ENCODE data around the gene TTPAL.

Gene TTPAL, protein sequence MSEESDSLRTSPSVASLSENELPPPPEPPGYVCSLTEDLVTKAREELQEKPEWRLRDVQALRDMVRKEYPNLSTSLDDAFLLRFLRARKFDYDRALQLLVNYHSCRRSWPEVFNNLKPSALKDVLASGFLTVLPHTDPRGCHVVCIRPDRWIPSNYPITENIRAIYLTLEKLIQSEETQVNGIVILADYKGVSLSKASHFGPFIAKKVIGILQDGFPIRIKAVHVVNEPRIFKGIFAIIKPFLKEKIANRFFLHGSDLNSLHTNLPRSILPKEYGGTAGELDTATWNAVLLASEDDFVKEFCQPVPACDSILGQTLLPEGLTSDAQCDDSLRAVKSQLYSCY

DNA sequence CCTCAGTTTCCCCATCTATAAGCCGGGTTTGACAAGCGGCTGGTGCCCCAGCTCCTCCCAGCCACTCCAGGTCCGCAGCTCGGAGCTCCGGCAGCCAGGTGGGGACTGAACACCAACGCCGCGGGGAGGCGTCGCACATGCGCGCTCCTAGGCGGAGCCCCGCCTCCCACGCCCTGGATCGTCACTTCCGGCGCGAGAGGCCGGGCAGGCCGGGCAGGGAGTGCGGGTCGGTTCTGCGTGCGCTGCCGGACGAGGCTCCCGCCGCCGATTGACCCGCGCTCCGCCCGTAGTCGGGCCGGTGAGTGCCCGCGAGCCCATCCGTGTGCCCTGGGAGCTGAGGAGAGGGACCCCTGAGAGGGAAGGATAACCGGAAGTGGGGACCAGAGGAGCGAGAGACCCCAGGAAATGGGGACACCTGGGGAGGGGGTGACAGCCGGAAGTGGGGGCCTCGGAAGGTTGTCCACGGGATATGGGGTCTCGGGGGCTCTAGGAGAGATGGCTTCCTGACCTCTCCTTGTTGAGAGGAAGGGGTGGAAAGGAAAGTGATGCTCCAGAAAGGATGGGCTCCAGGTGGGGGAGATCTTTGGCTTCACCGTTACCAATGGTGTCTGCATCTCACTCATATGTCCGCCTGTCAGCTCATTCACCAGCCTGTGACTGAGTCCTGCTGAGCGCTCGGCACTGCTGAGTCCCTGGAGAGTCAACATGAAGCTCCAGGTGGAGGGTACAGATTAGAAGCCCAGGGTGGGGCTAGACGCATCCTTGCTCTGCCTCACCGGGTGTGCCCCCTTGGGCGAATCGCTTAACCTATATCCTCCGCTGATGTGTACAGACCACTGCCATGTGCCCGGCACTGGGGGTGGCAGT, at the start of gene TTPAL:
TSS of gene TTPAL (plus strand) at position 181 of the 867 bp plus-strand sequence. CDS start 4,126 bp downstream, outside the sequence.
- DNase-seq: no peak

GRCh38 chr20:44425923-44426322, 49.8 kb upstream of the TTPAL start:
- DNase-seq: no peak

- DNase-seq: no peak
Measured at GRCh38 chr20:44426879-44427790, 48.5 kb upstream of the TTPAL start.

GRCh38 chr20:44427804-44428173, 47.9 kb upstream of the TTPAL start:
- DNase-seq: no peak

DNA sequence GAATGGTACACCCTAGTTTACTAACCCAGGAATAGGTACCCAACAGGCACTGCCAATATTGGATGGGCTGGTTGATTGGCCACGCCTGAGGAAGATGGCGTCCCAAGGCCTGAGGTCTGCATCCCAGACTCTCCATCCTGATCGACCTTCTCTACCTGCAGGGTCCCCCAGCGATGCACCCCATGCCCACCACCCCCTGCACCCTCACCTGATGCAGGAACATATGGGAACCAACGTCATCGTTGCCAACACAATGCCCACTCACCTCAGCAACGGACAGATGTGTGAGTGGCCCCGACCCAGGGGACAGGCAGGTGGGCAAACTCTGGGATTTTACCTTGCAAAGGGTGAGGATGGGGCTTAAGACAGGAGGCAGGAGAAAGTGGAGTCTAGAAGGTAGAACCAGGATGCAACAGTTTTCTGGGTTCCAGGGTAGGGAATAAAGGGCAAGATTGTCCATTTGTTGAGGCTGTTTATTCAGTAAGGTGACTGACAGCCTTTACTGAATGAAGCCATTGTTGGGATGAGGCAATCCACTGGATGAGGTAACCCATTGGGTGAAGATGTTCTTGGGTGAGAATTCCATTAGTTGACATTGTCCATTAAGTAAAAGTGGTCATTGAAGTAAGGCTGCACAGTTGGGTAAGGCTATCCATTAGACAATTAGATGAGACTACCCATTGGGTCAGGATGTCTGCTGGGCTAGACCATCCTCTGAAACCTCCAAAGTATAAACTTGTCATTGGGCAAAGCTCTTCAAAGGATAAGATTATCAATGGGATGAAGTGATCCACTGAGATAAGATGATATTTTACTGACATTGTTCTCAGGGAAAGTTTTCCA, 47.3 kb upstream of the TTPAL start:
- DNase-seq: no peak

DNA sequence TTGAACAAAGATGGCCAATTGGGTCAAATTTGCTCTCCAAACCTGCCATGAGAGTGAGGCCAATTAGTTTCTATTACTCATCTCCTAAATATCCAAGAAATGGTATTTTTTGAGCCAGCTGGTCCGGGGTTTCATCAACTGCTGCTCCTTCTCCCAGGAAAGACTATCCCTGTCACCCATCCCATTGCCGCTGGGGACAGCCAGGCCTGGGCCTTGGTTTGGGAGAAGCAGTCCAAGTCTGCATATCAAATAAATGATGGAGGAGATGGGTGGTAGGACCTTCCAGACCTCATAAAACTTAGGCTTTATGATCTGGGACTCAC, 46.7 kb upstream of the TTPAL start:
- no peak for DNase-seq

DNA sequence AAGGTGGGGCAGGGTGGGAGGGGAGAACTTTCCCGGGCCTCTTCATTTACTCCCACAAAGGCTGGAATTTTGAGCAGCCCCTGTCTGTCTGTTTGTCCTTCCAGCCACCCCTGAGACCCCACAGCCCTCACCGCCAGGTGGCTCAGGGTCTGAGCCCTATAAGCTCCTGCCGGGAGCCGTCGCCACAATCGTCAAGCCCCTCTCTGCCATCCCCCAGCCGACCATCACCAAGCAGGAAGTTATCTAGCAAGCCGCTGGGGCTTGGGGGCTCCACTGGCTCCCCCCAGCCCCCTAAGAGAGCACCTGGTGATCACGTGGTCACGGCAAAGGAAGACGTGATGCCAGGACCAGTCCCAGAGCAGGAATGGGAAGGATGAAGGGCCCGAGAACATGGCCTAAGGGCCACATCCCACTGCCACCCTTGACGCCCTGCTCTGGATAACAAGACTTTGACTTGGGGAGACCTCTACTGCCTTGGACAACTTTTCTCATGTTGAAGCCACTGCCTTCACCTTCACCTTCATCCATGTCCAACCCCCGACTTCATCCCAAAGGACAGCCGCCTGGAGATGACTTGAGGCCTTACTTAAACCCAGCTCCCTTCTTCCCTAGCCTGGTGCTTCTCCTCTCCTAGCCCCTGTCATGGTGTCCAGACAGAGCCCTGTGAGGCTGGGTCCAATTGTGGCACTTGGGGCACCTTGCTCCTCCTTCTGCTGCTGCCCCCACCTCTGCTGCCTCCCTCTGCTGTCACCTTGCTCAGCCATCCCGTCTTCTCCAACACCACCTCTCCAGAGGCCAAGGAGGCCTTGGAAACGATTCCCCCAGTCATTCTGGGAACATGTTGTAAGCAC, 46.0 kb upstream of the TTPAL start:
- no peak for DNase-seq

DNA sequence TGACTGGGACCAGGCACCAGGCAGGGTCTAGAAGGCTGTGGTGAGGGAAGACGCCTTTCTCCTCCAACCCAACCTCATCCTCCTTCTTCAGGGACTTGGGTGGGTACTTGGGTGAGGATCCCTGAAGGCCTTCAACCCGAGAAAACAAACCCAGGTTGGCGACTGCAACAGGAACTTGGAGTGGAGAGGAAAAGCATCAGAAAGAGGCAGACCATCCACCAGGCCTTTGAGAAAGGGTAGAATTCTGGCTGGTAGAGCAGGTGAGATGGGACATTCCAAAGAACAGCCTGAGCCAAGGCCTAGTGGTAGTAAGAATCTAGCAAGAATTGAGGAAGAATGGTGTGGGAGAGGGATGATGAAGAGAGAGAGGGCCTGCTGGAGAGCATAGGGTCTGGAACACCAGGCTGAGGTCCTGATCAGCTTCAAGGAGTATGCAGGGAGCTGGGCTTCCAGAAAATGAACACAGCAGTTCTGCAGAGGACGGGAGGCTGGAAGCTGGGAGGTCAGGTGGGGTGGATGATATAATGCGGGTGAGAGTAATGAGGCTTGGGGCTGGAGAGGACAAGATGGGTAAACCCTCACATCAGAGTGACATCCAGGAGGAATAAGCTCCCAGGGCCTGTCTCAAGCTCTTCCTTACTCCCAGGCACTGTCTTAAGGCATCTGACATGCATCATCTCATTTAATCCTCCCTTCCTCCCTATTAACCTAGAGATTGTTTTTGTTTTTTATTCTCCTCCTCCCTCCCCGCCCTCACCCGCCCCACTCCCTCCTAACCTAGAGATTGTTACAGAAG, 45.2 kb upstream of the TTPAL start:
- DNase-seq: no peak

DNA sequence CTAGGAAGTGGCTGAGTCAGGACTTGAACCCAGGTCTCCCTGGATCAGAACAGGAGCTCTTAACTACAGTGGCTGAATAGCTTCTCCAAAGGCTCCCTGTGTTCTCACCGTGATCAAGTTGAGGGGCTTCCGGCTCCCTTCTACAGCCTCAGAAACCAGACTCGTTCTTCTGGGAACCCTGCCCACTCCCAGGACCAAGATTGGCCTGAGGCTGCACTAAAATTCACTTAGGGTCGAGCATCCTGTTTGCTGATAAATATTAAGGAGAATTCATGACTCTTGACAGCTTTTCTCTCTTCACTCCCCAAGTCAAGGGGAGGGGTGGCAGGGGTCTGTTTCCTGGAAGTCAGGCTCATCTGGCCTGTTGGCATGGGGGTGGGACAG, 44.6 kb upstream of the TTPAL start:
- no peak for DNase-seq

GRCh38 chr20:44431502-44432234, 44.0 kb upstream of the TTPAL start:
- no peak for DNase-seq

DNA sequence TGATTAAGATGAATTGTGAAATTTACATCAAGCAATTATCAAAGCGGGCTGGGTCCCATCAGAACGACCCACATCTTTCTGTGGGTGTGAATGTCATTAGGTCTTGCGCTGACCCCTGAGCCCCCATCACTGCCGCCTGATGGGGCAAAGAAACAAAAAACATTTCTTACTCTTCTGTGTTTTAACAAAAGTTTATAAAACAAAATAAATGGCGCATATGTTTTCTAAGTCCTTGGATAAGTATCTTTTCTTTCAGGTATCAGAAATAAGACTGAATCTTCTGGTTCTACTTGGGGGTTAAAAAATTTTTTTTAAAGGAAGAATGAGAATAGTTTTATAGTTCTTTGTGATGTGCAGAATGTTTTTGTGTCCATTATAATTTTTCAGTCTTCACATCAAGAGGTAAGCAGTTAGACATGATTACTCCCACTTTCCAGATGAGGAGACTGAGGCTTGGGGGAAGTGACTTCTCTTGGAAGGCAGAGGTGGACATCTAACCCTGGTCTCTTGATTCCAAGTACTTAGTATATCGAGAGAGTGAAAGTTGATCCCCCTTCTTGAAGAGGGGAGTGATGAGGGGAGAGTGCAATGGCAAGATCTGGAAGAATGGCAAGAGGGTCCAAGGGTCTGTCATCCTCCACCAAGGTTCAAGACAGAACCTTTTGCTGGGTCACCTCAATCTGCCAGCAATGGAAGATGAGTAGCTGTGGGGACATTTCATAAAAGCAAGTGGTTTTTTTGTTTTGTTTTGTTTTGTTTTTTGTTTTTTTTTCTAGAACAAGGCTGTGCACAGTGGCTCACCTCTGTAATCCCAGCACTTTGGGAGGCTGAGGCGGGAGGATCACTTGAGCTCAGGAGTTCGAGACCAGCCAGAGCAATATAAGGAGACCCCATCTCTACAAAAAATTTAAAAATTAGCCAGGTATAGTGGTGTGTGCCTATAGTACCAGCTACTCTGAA, 42.8 kb upstream of the TTPAL start:
- DNase-seq: no peak

- DNase-seq: no peak
Measured at GRCh38 chr20:44433751-44434538, 41.7 kb upstream of the TTPAL start.

DNA sequence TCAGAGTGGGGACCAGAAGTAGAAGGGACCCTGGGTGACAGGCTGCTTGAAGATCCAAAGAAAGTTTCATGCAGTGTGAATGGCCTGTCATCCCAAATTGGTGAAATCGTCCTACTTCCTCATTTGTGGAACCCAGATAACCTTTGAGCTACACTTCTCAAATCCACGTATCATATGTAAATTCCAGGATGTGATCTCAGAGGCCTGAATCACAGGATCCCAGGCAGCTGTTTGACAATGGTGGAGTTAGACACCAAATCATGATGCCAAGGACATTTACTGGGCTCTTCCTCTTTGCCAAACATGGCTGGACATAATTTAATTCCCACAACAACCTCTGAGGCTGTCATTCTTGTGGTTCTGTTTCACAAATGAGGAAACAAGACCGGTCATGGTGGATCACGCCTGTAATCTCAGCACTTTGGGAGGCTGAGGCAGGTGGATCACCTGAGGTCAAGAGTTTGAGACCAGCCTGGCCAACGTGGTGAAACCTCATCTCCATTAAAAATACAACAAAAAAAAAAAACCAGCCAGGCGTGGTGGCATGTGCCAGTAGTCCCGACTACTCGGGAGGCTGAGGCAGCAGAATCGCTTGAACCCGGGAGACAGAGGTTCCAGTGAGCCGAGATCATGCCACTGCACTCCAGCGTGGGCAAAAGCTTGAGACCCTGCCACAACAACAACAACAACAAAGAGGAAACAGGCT, 39.9 kb upstream of the TTPAL start:
- no peak for DNase-seq

GRCh38 chr20:44436393-44436792, 39.3 kb upstream of the TTPAL start:
- no peak for DNase-seq

- DNase-seq: no peak
Measured at GRCh38 chr20:44437497-44437896, 38.2 kb upstream of the TTPAL start.

DNA sequence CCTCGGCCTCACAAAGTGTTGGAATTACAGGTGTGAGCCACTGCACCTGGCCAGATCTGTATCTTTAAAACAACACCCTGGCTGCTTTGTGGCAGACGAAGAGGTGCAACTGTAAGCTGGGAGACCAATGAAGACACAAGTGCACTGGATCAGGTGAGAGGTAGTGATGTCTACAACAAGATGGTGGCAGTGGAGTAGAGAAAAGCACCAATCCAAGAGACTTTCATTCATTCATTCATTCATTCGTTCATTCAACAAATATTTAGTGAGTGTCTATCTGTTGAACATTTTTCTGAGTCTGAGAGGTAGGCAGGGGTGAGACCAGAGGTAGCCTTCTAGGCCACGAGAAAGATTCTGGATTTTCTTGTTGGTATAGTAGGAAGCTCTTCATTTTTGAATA, 36.9 kb upstream of the TTPAL start:
- no peak for DNase-seq

GRCh38 chr20:44439318-44439717, 36.4 kb upstream of the TTPAL start:
- no peak for DNase-seq

All from SIG-M5 (cell line).